ENCODE data around the gene STN1.

STN1 gene

GRCh38 chr10:103894441-103894864, 23.5 kb downstream of the STN1 start:
- no peak for DNase-seq

GRCh38 chr10:103893817-103894216, 24.2 kb downstream of the STN1 start:
- no peak for DNase-seq

GRCh38 chr10:103892181-103892580, 25.8 kb downstream of the STN1 start:
- DNase-seq = no peak

- no peak for DNase-seq
These were observed 27.3 kb downstream of the STN1 start for GRCh38 chr10:103890688-103891087.

- no peak for DNase-seq
These were observed 27.8 kb downstream of the STN1 start for GRCh38 chr10:103890194-103890658.

GRCh38 chr10:103889121-103889720, 28.8 kb downstream of the STN1 start:
- no peak for DNase-seq

GRCh38 chr10:103888113-103888841, 29.7 kb downstream of the STN1 start:
- peak; percentile 50 for DNase-seq

GRCh38 chr10:103885617-103886016, 32.4 kb downstream of the STN1 start:
- DNase-seq = no peak

- peak; percentile 44 for DNase-seq
These were observed 33.3 kb downstream of the STN1 start for GRCh38 chr10:103884681-103885139.

- DNase-seq = no peak
These were observed 35.5 kb downstream of the STN1 start for GRCh38 chr10:103882285-103883007.

GRCh38 chr10:103881416-103882284, 36.3 kb downstream of the STN1 start:
- no peak for DNase-seq

GRCh38 chr10:103879831-103880230, 38.2 kb downstream of the STN1 start:
- DNase-seq = no peak

- DNase-seq = no peak
These were observed 38.6 kb downstream of the STN1 start for GRCh38 chr10:103879409-103879808.

GRCh38 chr10:103877861-103878260, 40.1 kb downstream of the STN1 start:
- no peak for DNase-seq

- DNase-seq = no peak
These were observed 41.8 kb downstream of the STN1 start for GRCh38 chr10:103876155-103876554.

GRCh38 chr10:103874730-103875129, 43.3 kb downstream of the STN1 start:
- DNase-seq = no peak

- no peak for DNase-seq
These were observed 45.6 kb downstream of the STN1 start for GRCh38 chr10:103872137-103872931.

- DNase-seq = no peak
These were observed 47.0 kb downstream of the STN1 start for GRCh38 chr10:103871006-103871405.

GRCh38 chr10:103870516-103870915, 47.5 kb downstream of the STN1 start:
- no peak for DNase-seq

GRCh38 chr10:103869336-103869735, 48.6 kb downstream of the STN1 start:
- DNase-seq = no peak

- no peak for DNase-seq
These were observed 49.8 kb downstream of the STN1 start for GRCh38 chr10:103868200-103868599.
